Activated CD4-positive, alpha-beta T cell treated with anti-CD3 and anti-CD28 coated beads, Interleukin-2, amount 50 U/mL, for 24 hours (primary cell): ENCODE data around the gene GTF2H4.
"Not testable (repeated sequence)": the region's sequence is repeated elsewhere in the genome, so short reads cannot be mapped to it uniquely, and the experiment has no call there.

Experiments used
- DNase-seq, 2 donors: peaks; one replicate each; pipeline ENCODE4 v3.0.0-alpha.2; 2020; ENCODE audit warnings: low read depth in 1 of 2, low spot score in 1 of 2

Gene GTF2H4

GRCh38 chr6:30917487-30917886, 9.5 kb downstream of the GTF2H4 start:
- DNase-seq = no peak

- no peak for DNase-seq
Observed at GRCh38 chr6:30918670-30919069, 10.7 kb downstream of the GTF2H4 start.

GRCh38 chr6:30922447-30922852, 14.4 kb downstream of the GTF2H4 start:
- DNase-seq = no peak

- DNase-seq = not testable (repeated sequence)
Observed at GRCh38 chr6:30924040-30924627, 16.1 kb downstream of the GTF2H4 start.

- DNase-seq = no peak
Observed at GRCh38 chr6:30926644-30927043, 18.6 kb downstream of the GTF2H4 start.

- DNase-seq = not testable (repeated sequence)
Observed at GRCh38 chr6:30927080-30927479, 19.1 kb downstream of the GTF2H4 start.

- DNase-seq = no peak
Observed at GRCh38 chr6:30928677-30929076, 20.7 kb downstream of the GTF2H4 start.

GRCh38 chr6:30930506-30930905, 22.5 kb downstream of the GTF2H4 start:
- no peak for DNase-seq

- no peak for DNase-seq
Observed at GRCh38 chr6:30931272-30931671, 23.3 kb downstream of the GTF2H4 start.

- DNase-seq = no peak
Observed at GRCh38 chr6:30931969-30932645, 24.1 kb downstream of the GTF2H4 start, which contains the start of gene SFTA2. SFTA2 (minus strand) TSS chr6:30932170; CDS start chr6:30932096, 74 bp downstream.

GRCh38 chr6:30932665-30933365, 24.8 kb downstream of the GTF2H4 start:
- DNase-seq = no peak

- DNase-seq = no peak
Observed at GRCh38 chr6:30935018-30935417, 27.0 kb downstream of the GTF2H4 start.

GRCh38 chr6:30937265-30937664, 29.3 kb downstream of the GTF2H4 start:
- DNase-seq = no peak

GRCh38 chr6:30938730-30939129, 30.7 kb downstream of the GTF2H4 start:
- no peak for DNase-seq

GRCh38 chr6:30939473-30939872, 31.5 kb downstream of the GTF2H4 start:
- no peak for DNase-seq

- DNase-seq = no peak
Observed at GRCh38 chr6:30940361-30940986, 32.5 kb downstream of the GTF2H4 start, which contains the start of gene MUCL3. MUCL3 (plus strand) TSS chr6:30940973; CDS start chr6:30941000, 27 bp downstream.

- DNase-seq = no peak
Observed at GRCh38 chr6:30942338-30943060, 34.5 kb downstream of the GTF2H4 start.

GRCh38 chr6:30944051-30944450, 36.0 kb downstream of the GTF2H4 start:
- DNase-seq = no peak

GRCh38 chr6:30945281-30945680, 37.3 kb downstream of the GTF2H4 start:
- no peak for DNase-seq

- no peak for DNase-seq
Observed at GRCh38 chr6:30947231-30947630, 39.2 kb downstream of the GTF2H4 start.

- DNase-seq = no peak
Observed at GRCh38 chr6:30948811-30949210, 40.8 kb downstream of the GTF2H4 start.
